Measurements from ENCODE around the gene ISL2. TPM values are rescaled to one million over a fixed set of nuclear protein-coding genes. Genes with fewer than 3 reads are reported as not detected.

ISL2 gene
- total RNA-seq, 2 experiments from 2014 or later, result 6.2 to 11.8 TPM

- CTCF ChIA-PET (ENCODE audit: unreplicated experiment), result interaction anchor here (1.0 kb wide), 1 partner anchor 20 kb away, joined by 3 read pairs; no protein-coding TSS in a partner anchor
- DNase-seq (ENCODE audit: low spot score), result no peak
- H3K4me1 ChIP-seq (ENCODE audit: insufficient read depth, low read length, poor library complexity, severe bottlenecking), result peaks cover 13% of the 10 kb centered on the region
- no TSS peak for BruUV-seq (replicated peaks)
- intact Hi-C loops (cut with micrococcal nuclease; ENCODE audit: unreplicated experiment), result no loop called here
- no peak overlapping the region for H3K27ac ChIP-seq (ENCODE audit: low read depth, low read length, poor library complexity, severe bottlenecking)
- H3K9me2 ChIP-seq (ENCODE audit: insufficient read depth, low read length), result no peaks in the 10 kb centered on the region
- 0 out of 2 replicates have a peak, but pooled peaks cover 4% of the 10 kb centered on the region for H4K20me1 ChIP-seq (ENCODE audit: insufficient read depth, low read length)
- no peaks in the 10 kb centered on the region for H3K9me3 ChIP-seq (ENCODE audit: low read length)
- H3K4me2 ChIP-seq (ENCODE audit: low read length), result peak overlapping the region; percentile 79
- H2AFZ ChIP-seq (ENCODE audit: low read length), result no peak overlapping the region
- TF ChIP-seq CTCF (conservative IDR thresholded peaks at IDR 0.05; ENCODE audit: low read length) (no peak), EZH2phosphoT487 (IDR thresholded peaks at IDR 0.05; ENCODE audit: borderline replicate concordance, low read depth, low read length) (no peak)
- POLR2A ChIA-PET, result interaction anchor here (0.7 to 1.4 kb wide), 3 partner anchors 26 to 287 kb away, joined by 3 to 4 read pairs (median 3); partner anchors contain the start of gene ISL2
- peaks cover 19% of the 10 kb centered on the region for H3K36me3 ChIP-seq (ENCODE audit: insufficient read depth, low read length)
- peaks cover 61% of the 10 kb centered on the region for H3K79me2 ChIP-seq (ENCODE audit: insufficient read depth, low read depth, low read length)
- peak overlapping the region; percentile 80 for H3K4me3 ChIP-seq (ENCODE audit: low read depth, low read length, poor library complexity, severe bottlenecking)
Observed at GRCh38 chr15:76309601-76310330, 26.8 kb upstream of the ISL2 start.

GRCh38 chr15:76310475-76311099, 26.0 kb upstream of the ISL2 start:
- H3K27ac ChIP-seq (ENCODE audit: low read depth, low read length, poor library complexity, severe bottlenecking), result peak overlapping the region; percentile 27
- BruUV-seq (replicated peaks), result TSS peak; percentile 75
- peak overlapping the region; percentile 80 for H3K4me3 ChIP-seq (ENCODE audit: low read depth, low read length, poor library complexity, severe bottlenecking)
- DNase-seq (ENCODE audit: low spot score), result peak; percentile 23
- H3K36me3 ChIP-seq (ENCODE audit: insufficient read depth, low read length), result peaks cover 19% of the 10 kb centered on the region
- CTCF ChIA-PET (ENCODE audit: unreplicated experiment), result no interaction called here
- H4K20me1 ChIP-seq (ENCODE audit: insufficient read depth, low read length), result 0 out of 2 replicates have a peak, but pooled peaks cover 4% of the 10 kb centered on the region
- H3K79me2 ChIP-seq (ENCODE audit: insufficient read depth, low read depth, low read length), result peaks cover 53% of the 10 kb centered on the region
- intact Hi-C loops (cut with micrococcal nuclease; ENCODE audit: unreplicated experiment), result loop anchor here (1.0 kb wide), 1 partner anchor 26 kb away; the partner anchor contains the start of gene ISL2
- no peak for TF ChIP-seq CTCF (conservative IDR thresholded peaks at IDR 0.05; ENCODE audit: low read length)
- POLR2A ChIA-PET, result interaction anchor here (0.7 kb wide), 1 partner anchor 50 kb away, joined by 3 read pairs; no protein-coding TSS in a partner anchor
- no peaks in the 10 kb centered on the region for H3K9me3 ChIP-seq (ENCODE audit: low read length)
- H3K4me2 ChIP-seq (ENCODE audit: low read length), result peak overlapping the region; percentile 79
- H3K9me2 ChIP-seq (ENCODE audit: insufficient read depth, low read length), result no peaks in the 10 kb centered on the region
- peaks cover 13% of the 10 kb centered on the region for H3K4me1 ChIP-seq (ENCODE audit: insufficient read depth, low read length, poor library complexity, severe bottlenecking)
- H2AFZ ChIP-seq (ENCODE audit: low read length), result peak overlapping the region; percentile 95; the same call in 1 of the 2 replicates

All from OCI-LY7 (cell line).